Caco-2 (cell line): ENCODE measurements around the gene CTCFL. TPM values are rescaled to one million over a fixed set of nuclear protein-coding genes. Genes with fewer than 3 reads are reported as not detected.

ENCODE experiments used
- BruUV-seq: library from RNA; stranded (reverse); fragments of 400-500 nt; replicated peaks from 2 replicates; lab custom pipeline; 2021; lab: Mats Ljungman, UMichigan
- CTCF ChIA-PET: fragments of 300-600 bp; sonication (Branson Sonifier 250); formaldehyde crosslinking; loops from one replicate; lab custom pipeline; 2022; ENCODE audit warnings: antibody characterized with exemption; lab: Charles Lee
- POLR2A ChIA-PET: fragments of 300-600 bp; sonication (Branson Sonifier 250); formaldehyde crosslinking; loops from one replicate; lab custom pipeline; 2022; ENCODE audit warnings: antibody characterized with exemption; lab: Charles Lee
- DNase-seq, 2 experiments: peaks; one replicate each; pipeline versions ENCODE4 v3.0.0 to v3.0.0-alpha.2; 2020 to 2022
- H3K27me3 ChIP-seq: replicated peaks from 2 replicates; pipeline ENCODE4 v1.6.0; 2011; ENCODE audit warnings: low read length; ENCODE audit not compliant: control insufficient read depth, insufficient read depth
- H3K36me3 ChIP-seq: 2 replicates; pipeline ENCODE4 v1.5.1; 2011; ENCODE audit warnings: low read length; ENCODE audit not compliant: control insufficient read depth, insufficient read depth
- H3K4me1 ChIP-seq: fragments of 250-450 bp; sonication (Bioruptor Pico); 2 replicates; pipeline ENCODE4 v1.5.1; 2020; ENCODE audit warnings: mild to moderate bottlenecking
- H3K4me3 ChIP-seq: 2 replicates; pipeline ENCODE4 v1.5.1; 2011; ENCODE audit warnings: low read depth, mild to moderate bottlenecking, control low read depth, low read length
- H3K9me3 ChIP-seq: fragments of 250-450 bp; sonication (Bioruptor Pico); 2 replicates; pipeline ENCODE4 v1.5.1; 2020; ENCODE audit warnings: mild to moderate bottlenecking, moderate library complexity
- H3K27ac Mint-ChIP-seq: one replicate; pipeline ENCODE4 v1.8.0; 2022; ENCODE audit warnings: mixed read lengths; ENCODE audit not compliant: unreplicated experiment
- H3K27me3 Mint-ChIP-seq: one replicate; pipeline ENCODE4 v1.8.0; 2022; ENCODE audit warnings: mixed read lengths; ENCODE audit not compliant: insufficient read depth, unreplicated experiment
- H3K36me3 Mint-ChIP-seq: one replicate; pipeline ENCODE4 v1.8.0; 2022; ENCODE audit warnings: mild to moderate bottlenecking, mixed read lengths; ENCODE audit not compliant: insufficient read depth, unreplicated experiment
- H3K4me1 Mint-ChIP-seq: one replicate; pipeline ENCODE4 v1.8.0; 2022; ENCODE audit warnings: low read depth, mixed read lengths; ENCODE audit not compliant: unreplicated experiment
- H3K4me3 Mint-ChIP-seq: one replicate; pipeline ENCODE4 v1.8.0; 2022; ENCODE audit warnings: mild to moderate bottlenecking, moderate library complexity, mixed read lengths; ENCODE audit not compliant: unreplicated experiment
- H3K9me3 Mint-ChIP-seq: one replicate; pipeline ENCODE4 v1.8.0; 2022; ENCODE audit warnings: mixed read lengths; ENCODE audit not compliant: unreplicated experiment
- intact Hi-C: fragments of 100-400 bp; cut with micrococcal nuclease; formaldehyde crosslinking; loops from one replicate; pipeline ENCODE4 v1.10.0; 2022; ENCODE audit not compliant: unreplicated experiment
- total RNA-seq: library from RNA; stranded (reverse); gene quantifications from 2 replicates; pipeline ENCODE4 v1.2.3, GENCODE V29; 2022
- TF ChIP-seq, protein P1 (sequence below), 2 experiments: fragments of 200-600 bp in 1 of 2; IDR thresholded peaks; 1 replicate in 1 of 2; 2 replicates in 1 of 2; pipeline versions ENCODE4 v1.5.1 to v1.8.0; 2011 to 2022; ENCODE audit warnings: antibody characterized with exemption in 1 of 2, control low read depth in 1 of 2, inconsistent platforms in 1 of 2, low read depth in 1 of 2, low read length in 1 of 2, mild to moderate bottlenecking in 1 of 2, moderate library complexity in 1 of 2; ENCODE audit not compliant: insufficient read depth in 1 of 2, severe bottlenecking in 1 of 2, unreplicated experiment in 1 of 2

The CTCFL gene
- total RNA-seq, 1 experiment from 2014 or later = not detected

- peaks cover 3% of the 10 kb centered on the region; the same call in 1 of the 2 replicates for H3K27me3 ChIP-seq
- no peak overlapping the region for H3K4me3 ChIP-seq
- no peaks in the 10 kb centered on the region for H3K36me3 ChIP-seq
- peaks cover 33% of the 10 kb centered on the region for H3K27me3 Mint-ChIP-seq
- no peaks in the 10 kb centered on the region for H3K4me1 ChIP-seq
- no peaks in the 10 kb centered on the region for H3K9me3 Mint-ChIP-seq
- TF ChIP-seq, protein P1, sequence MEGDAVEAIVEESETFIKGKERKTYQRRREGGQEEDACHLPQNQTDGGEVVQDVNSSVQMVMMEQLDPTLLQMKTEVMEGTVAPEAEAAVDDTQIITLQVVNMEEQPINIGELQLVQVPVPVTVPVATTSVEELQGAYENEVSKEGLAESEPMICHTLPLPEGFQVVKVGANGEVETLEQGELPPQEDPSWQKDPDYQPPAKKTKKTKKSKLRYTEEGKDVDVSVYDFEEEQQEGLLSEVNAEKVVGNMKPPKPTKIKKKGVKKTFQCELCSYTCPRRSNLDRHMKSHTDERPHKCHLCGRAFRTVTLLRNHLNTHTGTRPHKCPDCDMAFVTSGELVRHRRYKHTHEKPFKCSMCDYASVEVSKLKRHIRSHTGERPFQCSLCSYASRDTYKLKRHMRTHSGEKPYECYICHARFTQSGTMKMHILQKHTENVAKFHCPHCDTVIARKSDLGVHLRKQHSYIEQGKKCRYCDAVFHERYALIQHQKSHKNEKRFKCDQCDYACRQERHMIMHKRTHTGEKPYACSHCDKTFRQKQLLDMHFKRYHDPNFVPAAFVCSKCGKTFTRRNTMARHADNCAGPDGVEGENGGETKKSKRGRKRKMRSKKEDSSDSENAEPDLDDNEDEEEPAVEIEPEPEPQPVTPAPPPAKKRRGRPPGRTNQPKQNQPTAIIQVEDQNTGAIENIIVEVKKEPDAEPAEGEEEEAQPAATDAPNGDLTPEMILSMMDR (IDR thresholded peaks at IDR 0.05; ENCODE audit: insufficient read depth in 1 of 2, low read depth in 1 of 2, low read length in 1 of 2, severe bottlenecking in 1 of 2, unreplicated experiment in 1 of 2) = no peak
- H3K4me3 Mint-ChIP-seq = no peak overlapping the region
- H3K4me1 Mint-ChIP-seq = peaks cover 7% of the 10 kb centered on the region
- CTCF ChIA-PET = interaction anchor here (0.6 kb wide), 1 partner anchor 579 kb away, joined by 4 read pairs; no protein-coding TSS in a partner anchor
- no peak for DNase-seq
- no TSS peak for BruUV-seq
- POLR2A ChIA-PET = no interaction called here
- intact Hi-C loops = no loop called here
- no peak overlapping the region for H3K27ac Mint-ChIP-seq
- H3K9me3 ChIP-seq = no peaks in the 10 kb centered on the region
- H3K36me3 Mint-ChIP-seq = no peaks in the 10 kb centered on the region
These were observed 49.4 kb downstream of the CTCFL start for GRCh38 chr20:57475388-57476083.

- H3K27me3 ChIP-seq = peaks cover 3% of the 10 kb centered on the region; the same call in 1 of the 2 replicates
- H3K27me3 Mint-ChIP-seq = peaks cover 33% of the 10 kb centered on the region
- CTCF ChIA-PET = no interaction called here
These were observed 50.1 kb downstream of the CTCFL start for GRCh38 chr20:57474816-57475215.

GRCh38 chr20:57474205-57474604 is 50.7 kb downstream of the CTCFL start:
- Histone ChIP-seq H3K36me3 (no peaks in the 10 kb centered on the region), H3K4me1 (no peaks in the 10 kb centered on the region), H3K27me3 (peaks cover 1% of the 10 kb centered on the region; the same call in 1 of the 2 replicates), H3K9me3 (no peaks in the 10 kb centered on the region), H3K4me3 (no peak overlapping the region)
- H3K4me1 Mint-ChIP-seq = peaks cover 7% of the 10 kb centered on the region
- H3K27me3 Mint-ChIP-seq = peaks cover 33% of the 10 kb centered on the region
- no peak overlapping the region for H3K27ac Mint-ChIP-seq
- TF ChIP-seq, protein P1 (IDR thresholded peaks at IDR 0.05; ENCODE audit: insufficient read depth in 1 of 2, low read depth in 1 of 2, low read length in 1 of 2, severe bottlenecking in 1 of 2, unreplicated experiment in 1 of 2) = no peak
- ChIA-PET POLR2A (no interaction called here), CTCF (no interaction called here)
- H3K36me3 Mint-ChIP-seq = no peaks in the 10 kb centered on the region
- no TSS peak for BruUV-seq
- no peaks in the 10 kb centered on the region for H3K9me3 Mint-ChIP-seq
- no peak overlapping the region for H3K4me3 Mint-ChIP-seq
- DNase-seq = no peak
- intact Hi-C loops = no loop called here

More at GRCh38 chr20:57474816-57475215, 50.1 kb downstream of the CTCFL start:
- TF ChIP-seq, protein P1 (IDR thresholded peaks at IDR 0.05; ENCODE audit: insufficient read depth in 1 of 2, low read depth in 1 of 2, low read length in 1 of 2, severe bottlenecking in 1 of 2, unreplicated experiment in 1 of 2) = no peak
- no peaks in the 10 kb centered on the region for H3K4me1 ChIP-seq
- POLR2A ChIA-PET = no interaction called here
- H3K4me3 ChIP-seq = no peak overlapping the region
- intact Hi-C loops = no loop called here
- H3K36me3 Mint-ChIP-seq = no peaks in the 10 kb centered on the region
- H3K27ac Mint-ChIP-seq = no peak overlapping the region
- no TSS peak for BruUV-seq
- no peaks in the 10 kb centered on the region for H3K9me3 ChIP-seq
- no peaks in the 10 kb centered on the region for H3K36me3 ChIP-seq
- H3K9me3 Mint-ChIP-seq = no peaks in the 10 kb centered on the region
- H3K4me3 Mint-ChIP-seq = no peak overlapping the region
- no peak for DNase-seq
- H3K4me1 Mint-ChIP-seq = peaks cover 7% of the 10 kb centered on the region
